ENCODE results near the gene KCNJ12.
"Not testable (repeated sequence)": the region's sequence is repeated elsewhere in the genome, so short reads cannot be mapped to it uniquely, and the experiment has no call there.

GRCh38 chr17:21348926-21349261 is 27.3 kb upstream of the KCNJ12 start:
- not testable (repeated sequence) for TF ChIP-seq CTCF, POLR2A (IDR thresholded peaks at IDR 0.05)
